SHP77 treated with DMSO at 0.1 percent for 48 hours (cell line): ENCODE data around the gene ISL1.

Experiments used
- DNase-seq: peaks from one replicate; lab custom pipeline; 2025; lab: John Stamatoyannopoulos, UW

ISL1 gene

DNA sequence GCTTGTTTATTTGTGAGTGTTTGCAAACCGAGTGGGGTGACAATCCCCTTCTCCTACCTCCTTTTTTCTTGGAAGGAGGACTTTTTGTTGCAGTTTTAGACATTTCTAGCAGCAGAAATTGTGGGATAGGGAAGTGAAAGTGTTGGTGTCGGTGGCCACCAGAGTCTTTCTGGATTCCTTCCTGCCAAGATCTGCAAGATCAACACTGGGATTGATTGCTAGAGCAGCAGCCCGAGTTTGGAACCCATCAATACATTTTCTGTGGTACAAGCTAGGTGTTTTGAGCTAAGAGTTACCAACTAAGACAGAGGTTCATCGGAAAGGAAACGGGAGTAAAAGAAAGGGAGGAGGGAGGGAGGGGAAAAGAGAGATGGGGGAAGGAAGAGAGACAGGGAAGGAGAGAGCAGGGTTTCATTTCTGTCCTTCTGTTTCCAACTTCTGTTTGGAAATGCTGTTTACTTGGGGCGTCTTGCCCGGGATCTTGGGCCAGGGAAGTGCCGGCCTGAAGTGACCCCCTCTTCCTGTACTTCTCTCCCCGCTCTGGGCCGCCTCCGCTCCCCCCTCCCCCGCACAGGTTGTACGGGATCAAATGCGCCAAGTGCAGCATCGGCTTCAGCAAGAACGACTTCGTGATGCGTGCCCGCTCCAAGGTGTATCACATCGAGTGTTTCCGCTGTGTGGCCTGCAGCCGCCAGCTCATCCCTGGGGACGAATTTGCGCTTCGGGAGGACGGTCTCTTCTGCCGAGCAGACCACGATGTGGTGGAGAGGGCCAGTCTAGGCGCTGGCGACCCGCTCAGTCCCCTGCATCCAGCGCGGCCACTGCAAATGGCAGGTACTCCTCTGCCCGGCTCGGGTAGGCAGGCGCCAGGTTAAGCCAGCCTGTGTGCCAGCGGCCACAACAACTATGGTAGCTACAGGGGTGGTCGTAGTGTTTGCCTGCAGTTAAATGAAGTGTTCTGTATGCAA is 4.0 kb downstream of the ISL1 start:
- DNase-seq = no peak

DNA sequence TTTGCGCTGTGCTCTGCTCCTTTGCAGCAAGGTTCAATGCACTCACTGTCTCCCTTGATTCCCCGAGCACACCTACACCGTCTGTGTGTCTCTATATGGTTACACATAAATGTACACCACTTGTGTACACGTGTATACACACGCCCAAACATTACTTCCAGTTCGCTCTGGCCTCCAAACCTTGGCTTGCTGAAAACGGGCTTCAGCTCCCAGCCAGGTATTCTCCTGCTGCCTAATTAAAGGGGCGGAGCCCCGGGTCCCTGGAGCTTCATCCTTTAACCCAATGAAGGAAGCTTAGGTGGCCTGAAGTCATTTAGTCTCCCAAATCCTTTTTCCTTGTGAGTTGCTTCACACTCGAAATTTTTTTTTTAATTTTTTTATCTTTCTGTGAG is 4.6 kb downstream of the ISL1 start:
- no peak for DNase-seq

DNA sequence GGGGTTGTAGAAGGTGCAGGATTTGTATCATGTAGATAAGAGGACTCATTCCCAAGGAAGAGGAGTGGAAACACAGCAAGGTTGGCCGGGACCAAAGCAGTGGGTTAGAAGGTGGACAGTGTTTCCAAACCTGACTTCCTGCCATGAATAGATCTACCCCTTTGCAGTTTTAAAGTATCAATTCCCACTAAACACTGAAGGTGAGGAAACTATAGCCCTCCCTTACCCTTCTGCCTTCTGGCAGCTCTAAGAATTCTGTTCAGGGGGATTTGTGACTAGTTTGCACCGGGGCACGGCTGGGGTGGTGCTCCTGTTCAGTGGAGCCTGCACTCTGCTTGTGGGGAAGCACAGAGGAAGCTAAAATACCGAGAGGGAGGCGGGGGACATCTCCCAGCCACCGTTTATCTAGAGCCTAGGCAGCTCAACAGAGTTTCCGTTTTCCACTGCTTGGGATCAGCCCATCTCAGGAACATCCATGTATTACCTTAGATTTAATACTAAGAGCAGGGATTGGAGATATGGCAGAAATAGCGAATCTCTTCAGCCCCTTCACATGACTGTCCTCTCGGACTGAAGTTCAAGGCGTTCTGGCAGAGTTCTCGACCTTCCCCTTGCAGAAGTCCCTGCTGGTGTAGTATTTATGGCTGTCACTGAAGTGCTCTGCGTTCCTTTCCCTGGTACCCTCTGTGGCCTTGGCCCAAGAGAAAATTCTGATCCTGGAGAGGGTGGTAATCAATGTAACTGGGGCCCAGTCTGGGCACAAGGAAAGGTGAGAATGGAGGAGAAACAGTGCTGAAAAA is 5.4 kb downstream of the ISL1 start:
- no peak for DNase-seq

DNA sequence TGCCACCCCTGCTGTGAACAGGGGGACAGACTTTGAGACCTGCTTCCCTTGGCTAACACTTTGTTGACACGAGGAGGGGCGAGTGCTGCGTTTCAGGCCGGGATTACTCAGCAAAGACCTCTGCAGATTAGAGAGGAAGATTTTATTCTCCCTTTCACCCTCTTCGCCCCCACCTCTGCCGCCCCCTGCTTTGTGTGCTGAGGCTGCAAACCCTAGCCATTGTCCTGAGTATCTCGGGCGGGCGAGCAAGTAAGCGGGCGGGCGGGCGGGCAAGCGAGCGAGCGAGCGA is 6.0 kb downstream of the ISL1 start:
- DNase-seq = no peak

DNA sequence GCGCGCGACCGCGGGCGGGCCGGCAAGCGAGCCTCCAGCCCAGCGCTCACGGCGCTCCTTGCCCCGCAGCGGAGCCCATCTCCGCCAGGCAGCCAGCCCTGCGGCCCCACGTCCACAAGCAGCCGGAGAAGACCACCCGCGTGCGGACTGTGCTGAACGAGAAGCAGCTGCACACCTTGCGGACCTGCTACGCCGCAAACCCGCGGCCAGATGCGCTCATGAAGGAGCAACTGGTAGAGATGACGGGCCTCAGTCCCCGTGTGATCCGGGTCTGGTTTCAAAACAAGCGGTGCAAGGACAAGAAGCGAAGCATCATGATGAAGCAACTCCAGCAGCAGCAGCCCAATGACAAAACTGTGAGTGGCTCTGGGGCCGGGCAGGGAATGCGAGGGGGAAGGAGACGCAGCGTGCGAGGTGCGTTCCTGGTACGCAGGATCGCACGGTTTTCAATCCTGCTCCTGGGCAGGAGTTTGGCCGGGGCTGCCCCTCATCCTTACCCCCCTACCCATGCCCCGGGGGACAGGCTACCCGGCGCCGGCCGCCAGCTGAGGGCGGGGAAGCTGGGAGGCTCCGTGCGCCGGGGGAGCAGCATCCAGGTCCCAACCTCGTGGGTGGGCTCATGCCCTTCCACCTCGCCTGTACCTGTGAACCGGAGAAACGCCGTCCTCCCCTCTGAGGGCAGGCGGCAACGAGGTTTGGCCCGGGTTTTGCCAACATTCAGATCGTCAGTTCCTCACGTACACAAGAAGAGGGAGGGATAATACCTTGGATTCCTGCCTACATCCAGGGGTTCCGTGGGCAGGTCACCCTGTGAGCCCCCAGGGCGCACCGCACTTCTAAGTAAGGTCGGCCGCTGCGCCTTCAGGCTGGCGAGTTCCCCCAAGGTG is 6.6 kb downstream of the ISL1 start:
- DNase-seq = no peak

DNA sequence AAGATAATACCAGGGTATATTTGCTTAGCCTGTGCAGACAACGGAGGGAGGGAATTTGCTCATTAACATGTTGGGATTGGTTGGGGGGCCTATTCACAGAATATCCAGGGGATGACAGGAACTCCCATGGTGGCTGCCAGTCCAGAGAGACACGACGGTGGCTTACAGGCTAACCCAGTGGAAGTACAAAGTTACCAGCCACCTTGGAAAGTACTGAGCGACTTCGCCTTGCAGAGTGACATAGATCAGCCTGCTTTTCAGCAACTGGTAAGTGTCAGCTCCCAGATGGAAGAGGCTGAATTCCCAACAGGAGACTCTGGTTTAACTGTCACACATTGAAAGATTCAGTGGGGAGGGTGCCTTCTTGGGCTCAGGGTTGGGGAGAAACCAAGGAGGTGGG is 7.9 kb downstream of the ISL1 start:
- DNase-seq = no peak

DNA sequence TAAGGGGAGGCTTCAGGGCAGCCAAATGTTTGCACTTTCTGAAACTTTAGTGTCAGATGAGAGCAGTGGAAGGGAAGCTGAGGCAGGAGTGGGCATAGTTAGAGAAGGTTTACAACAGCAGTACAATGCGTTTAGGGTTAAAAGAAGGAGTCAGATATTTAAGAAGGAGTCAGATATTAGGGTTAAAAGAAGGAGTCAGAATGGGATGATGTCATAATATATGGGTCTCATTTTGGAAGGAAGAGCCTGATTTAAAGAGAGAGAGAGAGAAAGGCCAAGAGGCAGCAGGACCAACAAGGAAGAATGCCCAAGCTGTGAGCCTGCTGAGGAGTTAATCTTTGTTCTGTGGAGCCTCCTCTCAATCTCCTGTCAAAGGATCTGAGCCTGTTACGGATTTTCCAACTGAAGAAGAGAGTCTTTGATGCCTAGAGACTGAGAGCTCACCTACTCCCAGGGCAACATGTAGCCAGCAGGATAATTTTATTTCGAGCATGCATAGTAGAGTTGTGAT is 9.5 kb downstream of the ISL1 start:
- DNase-seq = no peak

DNA sequence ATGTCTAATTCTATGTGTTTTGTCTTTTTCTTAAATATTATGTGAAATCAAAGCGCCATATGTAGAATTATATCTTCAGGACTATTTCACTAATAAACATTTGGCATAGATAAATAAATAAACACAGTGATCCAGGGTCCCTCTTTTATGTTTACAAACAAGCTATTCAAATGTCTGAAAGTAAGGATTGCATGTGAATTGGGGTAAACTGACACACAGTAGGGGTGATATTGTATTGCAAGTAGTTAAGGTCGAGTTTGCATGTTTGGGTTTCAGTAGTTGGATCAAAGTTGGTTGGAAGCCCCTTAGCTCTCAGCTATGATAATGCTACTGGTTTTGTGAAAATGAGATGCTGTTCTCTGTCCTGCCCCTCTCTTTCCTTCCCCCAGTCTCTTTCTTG is 11.4 kb downstream of the ISL1 start:
- no peak for DNase-seq

DNA sequence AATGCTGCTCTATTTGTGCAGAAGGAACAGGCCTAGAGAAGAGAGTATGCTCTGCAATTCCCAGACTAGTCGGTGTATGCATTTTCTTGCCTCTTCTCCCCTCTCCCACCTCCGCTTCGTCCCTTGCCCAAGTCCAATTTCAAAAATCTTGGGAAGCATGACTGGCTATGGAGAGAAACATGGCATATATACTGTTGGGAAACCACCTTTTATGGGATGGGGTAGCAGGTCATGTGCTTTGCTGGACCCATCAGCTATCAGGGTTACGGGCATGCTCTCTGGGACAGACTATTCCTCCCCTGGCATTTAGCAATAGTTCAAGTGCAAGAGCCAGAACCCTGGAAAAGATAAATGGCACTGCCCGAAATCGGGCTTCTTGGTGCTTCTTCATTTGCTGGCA is 12.0 kb downstream of the ISL1 start:
- no peak for DNase-seq

DNA sequence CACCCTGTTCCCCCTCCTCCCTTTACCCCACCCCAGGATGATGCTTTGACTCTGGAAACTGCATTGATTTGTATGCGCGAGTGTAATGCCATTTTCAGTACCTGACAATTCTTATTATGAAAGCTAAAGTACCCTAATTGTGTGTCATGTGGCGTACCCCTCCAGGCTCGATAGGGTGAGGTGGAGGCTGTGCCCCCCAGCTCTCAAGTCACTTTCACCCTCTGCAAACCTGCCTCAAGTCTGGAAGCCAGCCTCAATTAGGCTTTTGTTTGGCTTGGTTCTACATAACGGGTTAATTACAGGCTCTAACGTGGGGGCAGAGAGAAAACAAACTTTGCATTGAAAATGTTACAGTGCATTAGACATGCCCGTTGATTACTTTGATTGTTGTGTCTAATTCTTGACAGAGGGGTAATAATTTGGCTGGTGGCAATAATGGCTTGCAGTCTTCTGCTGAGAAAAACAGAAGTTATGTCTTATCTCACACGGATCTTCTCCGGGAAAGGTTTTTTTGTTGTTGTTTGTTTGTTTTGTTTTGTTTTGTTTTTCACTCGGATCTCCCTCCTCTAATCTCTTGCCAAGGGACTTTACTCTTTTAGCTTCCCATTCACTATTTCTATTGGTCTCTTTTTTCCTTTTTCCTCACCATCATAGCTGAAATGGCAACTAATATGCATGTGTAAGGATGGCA is 12.6 kb downstream of the ISL1 start:
- no peak for DNase-seq

DNA sequence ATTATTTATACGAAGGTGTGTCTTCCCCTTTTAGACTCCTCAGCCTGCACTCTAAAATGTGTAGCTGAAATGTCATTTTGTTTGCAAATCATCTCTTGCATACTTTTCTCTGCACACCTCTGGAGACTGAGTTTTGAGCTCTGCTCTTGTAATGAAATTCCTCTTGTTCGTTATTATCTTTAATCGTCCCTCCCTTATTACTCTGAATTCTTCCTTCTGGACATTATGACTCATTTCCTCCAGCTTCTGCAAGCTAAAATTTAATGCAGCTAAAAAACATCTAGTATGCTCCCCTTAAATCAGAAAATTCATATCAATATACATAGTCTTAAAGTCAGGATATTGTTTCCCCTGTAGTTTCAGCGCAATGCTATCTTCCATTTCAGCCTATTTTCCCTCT is 13.5 kb downstream of the ISL1 start:
- DNase-seq = no peak

DNA sequence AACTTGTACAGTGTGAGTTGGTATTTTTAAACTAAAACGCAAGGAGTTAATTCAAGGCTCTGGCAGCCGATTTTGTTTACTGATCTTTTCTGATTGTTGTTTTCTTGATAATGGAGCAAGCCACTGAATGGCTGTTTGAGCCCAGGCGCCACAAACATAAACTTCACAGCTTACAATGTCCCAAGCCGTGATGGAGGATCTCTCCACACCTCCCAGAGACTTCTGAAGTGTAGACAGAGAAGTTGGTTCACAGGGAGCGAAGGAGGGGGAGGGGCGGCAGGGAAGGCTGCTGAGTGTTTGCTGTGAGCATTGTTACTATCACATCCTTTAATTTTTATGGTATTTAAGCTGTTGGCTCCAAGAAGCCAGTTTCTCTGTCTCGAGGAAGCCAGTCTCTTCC is 14.7 kb downstream of the ISL1 start:
- DNase-seq = no peak

DNA sequence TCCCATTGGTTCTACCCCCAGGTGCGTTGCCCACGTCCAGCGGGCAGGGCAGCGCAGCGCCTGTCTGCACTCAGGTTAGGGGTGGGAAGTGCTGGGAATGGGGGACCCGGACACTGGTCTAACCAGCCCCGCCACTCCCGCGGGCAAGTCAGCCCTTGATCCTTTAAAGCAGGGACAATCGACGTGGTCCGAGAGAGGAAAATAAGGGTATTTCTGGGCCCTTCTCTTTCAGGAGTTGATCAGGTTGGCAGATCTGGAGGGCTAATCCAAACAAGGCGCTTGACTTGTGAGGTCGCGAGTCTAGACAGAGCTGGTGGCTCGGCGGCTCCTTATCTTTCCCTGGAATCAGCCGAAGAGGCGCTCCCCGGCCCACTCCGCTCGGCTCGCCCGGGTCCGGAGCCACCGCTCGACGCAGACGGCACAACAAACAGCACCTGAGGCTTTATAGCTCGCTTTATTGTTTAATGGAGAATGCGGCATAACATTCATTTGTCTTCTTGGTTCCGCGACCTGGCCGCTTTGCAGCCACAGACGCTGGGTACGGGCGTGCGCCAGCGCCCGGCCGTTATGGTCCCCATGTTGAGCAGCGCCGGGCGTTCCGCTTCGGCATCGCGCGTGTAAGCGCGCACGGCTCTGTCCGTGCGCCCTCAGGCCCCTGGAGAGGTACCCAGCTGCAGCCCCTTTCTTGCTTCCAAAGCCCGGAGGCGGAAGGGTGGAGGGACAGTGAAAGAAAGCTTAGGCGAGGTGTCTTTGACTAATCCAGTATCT is 15.8 kb downstream of the ISL1 start:
- no peak for DNase-seq

DNA sequence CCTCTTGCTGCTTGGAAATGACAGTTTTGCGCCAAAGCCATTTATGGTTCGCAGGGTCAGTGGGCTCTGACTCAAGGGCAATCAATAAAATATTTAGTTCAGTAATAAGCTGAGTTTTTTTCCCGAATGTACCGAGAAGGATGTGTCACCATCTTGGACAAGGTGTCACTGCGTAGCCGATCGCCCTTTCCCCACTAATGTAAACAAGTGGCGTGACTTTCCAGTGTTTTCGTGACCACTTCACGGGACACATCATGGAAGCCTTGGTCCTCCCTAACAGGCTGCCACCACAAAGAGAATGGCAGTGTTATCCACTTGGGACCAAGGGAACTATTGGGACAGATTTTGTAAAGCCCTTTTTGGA is 16.4 kb downstream of the ISL1 start:
- no peak for DNase-seq

DNA sequence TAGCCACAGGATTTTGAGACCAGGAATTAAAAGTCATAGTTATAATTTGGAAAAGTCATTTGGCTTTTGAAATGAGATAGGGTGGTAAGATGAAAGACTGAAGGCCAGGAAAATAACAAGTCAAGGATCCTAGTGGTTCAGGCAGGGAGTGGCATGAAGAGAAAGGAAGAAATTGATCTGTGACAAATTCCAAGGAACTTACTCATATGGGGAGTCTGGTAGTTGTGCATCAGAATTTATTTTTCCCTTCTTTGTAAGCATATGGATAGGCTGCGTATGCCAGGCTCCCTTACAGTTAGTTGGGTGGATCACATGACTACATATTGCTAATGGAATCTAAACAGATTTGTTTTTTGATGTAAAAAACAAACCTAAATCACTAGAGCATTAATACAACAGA is 21.0 kb downstream of the ISL1 start:
- no peak for DNase-seq

DNA sequence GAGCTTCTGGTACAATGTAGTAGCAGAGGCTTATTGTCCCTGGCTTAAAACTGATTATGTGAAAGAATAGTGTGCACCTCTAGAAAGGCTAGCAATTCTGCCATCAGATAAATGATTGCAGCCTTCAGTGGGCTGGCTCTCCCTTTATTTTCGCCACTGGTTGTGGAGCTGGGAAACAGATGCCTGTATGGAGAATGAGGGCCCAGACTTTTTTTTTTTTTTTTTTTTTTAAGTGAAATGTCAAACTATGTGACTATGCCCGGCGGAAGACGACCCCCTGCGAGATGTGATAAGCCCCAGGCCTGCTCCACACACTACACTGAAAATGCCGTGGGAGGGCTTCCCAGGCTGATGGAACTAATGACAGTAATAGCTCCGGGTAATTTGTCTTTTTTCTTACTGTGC is 28.7 kb downstream of the ISL1 start:
- DNase-seq = no peak

DNA sequence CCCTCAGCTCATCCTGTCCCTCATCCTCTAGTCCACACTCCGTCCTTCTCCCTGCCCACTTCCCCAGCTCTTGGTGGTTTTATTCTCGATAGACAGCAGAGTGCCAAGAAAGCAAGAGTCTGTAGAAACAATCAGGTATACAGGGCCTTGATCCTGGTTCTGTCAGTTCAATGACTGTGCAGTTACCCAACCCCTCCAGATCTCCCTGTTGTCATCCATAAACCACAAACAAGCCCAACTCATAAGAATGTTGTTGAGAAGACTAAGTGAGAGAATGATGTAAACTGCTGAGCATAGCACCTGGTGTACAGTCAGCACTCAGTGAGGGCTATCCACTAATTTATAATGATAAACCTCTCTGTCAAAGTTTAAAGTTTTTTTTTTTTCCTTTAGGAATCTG is 31.3 kb downstream of the ISL1 start:
- no peak for DNase-seq

DNA sequence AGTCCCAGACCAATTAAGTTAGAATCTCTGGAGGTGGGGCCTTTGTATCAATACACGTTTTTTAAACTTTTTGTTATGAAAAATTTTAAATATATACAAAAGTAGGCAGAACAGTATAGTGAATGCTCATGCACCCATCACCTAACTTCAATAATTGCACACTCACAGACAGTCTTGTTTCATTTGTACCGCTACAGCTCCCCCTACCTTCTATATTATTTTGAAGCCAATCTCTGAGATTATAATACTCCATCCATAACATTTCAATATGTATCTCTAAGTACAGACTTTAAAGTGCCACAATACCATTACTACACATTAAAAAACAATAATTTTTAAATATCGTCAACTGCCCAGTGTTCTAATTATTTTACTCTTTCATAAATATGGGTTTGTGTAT is 32.9 kb downstream of the ISL1 start:
- DNase-seq = no peak

DNA sequence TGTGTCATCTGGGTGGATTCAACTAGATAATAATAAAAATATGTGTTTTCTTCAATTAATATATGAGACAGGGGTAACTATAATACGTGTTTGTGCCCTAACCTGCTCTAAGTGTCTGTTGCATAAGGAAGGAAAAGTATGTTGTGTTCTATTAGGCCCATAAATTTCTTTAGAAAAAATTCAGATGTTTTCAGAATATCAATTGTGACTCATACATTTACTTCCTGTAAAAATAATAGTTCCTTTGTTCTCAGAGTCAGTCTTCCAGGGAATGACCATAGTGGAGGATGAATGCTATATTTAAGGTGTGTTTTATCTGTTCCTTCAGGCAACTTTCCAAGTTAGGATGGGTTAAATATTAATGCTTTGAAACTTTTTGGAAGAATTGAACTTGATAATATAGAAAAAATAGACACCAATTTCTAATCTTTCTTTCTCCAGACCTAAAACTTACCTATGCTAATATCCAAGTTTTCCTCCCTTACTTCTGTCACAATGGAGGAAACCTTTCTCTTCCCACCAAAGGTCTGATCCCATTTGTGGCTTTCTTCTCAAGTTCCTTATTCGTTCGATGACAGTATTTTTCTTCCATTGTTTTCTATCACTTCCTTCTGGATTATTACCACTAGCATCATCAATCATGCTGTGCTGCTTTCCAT is 49.9 kb downstream of the ISL1 start:
- no peak for DNase-seq

DNA sequence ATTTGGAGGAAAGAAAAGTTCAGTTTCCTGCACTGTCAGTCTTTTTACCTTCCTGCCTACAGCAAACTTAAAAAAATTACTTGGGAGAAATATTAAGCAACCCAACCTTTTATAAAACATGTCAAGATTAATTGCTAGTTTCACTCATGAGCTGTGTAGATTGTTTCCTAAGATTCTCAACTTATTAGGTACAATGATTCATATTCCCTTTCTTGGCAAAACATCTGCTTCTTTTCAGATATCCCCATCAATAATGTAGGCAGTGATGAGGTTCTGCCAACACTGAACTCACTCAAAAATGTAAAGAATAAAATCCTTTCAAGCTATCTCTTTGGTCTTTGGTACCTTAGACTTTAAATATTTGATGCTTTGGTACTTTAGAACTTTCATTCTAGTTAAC is 56.0 kb downstream of the ISL1 start:
- DNase-seq = no peak
